GM13977 (cell line): ENCODE measurements around the gene PLCL1.
"Not testable (repeated sequence)": the region's sequence is repeated elsewhere in the genome, so short reads cannot be mapped to it uniquely, and the experiment has no call there.

Experiments
- DNase-seq: peaks from one replicate; pipeline ENCODE4 v3.0.0; 2012; ENCODE audit warnings: low spot score
- CTCF ChIP-seq: IDR thresholded peaks from 2 replicates; pipeline ENCODE4 v1.5.1; 2012; ENCODE audit warnings: mild to moderate bottlenecking, control low read depth; ENCODE audit not compliant: insufficient read depth; ENCODE audit errors: extremely low read depth, missing control alignments
- in situ Hi-C: fragments of 300-500 bp; cut with MboI; formaldehyde crosslinking; loops from one replicate; pipeline ENCODE4 v1.12.0; 2022; ENCODE audit warnings: low sequenced_read_pairs, low pct_unique_long_range_greater_than_20kb, mixed read lengths, inconsistent platforms; ENCODE audit not compliant: unreplicated experiment

Gene PLCL1

GRCh38 chr2:197821550-197822289 lies 17.3 kb downstream of the PLCL1 start:
- no peak for TF ChIP-seq CTCF
- in situ Hi-C loops = loop anchor here (25.0 kb wide), 1 partner anchor 466 kb away; no protein-coding TSS in a partner anchor
- no peak for DNase-seq

- TF ChIP-seq CTCF = no peak
- DNase-seq = no peak
- in situ Hi-C loops = loop anchor here (25.0 kb wide), 1 partner anchor 465 kb away; no protein-coding TSS in a partner anchor
Measured at GRCh38 chr2:197822333-197822732, 17.9 kb downstream of the PLCL1 start.

- no peak for TF ChIP-seq CTCF
- in situ Hi-C loops = no loop called here
- no peak for DNase-seq
Measured at GRCh38 chr2:197827618-197828017, 23.2 kb downstream of the PLCL1 start.

GRCh38 chr2:197828464-197829135 lies 24.2 kb downstream of the PLCL1 start:
- no peak for DNase-seq
- in situ Hi-C loops = no loop called here
- no peak for TF ChIP-seq CTCF

GRCh38 chr2:197834771-197835170 lies 30.4 kb downstream of the PLCL1 start:
- in situ Hi-C loops, DNase-seq: not testable (repeated sequence)

GRCh38 chr2:197835293-197835692 lies 30.9 kb downstream of the PLCL1 start:
- no peak for DNase-seq
- no peak for TF ChIP-seq CTCF
- in situ Hi-C loops = no loop called here

GRCh38 chr2:197838036-197838435 lies 33.6 kb downstream of the PLCL1 start:
- in situ Hi-C loops = no loop called here
- peak; percentile 50 for DNase-seq
- no peak for TF ChIP-seq CTCF
